ENCODE data around the gene ROR1.

DNA sequence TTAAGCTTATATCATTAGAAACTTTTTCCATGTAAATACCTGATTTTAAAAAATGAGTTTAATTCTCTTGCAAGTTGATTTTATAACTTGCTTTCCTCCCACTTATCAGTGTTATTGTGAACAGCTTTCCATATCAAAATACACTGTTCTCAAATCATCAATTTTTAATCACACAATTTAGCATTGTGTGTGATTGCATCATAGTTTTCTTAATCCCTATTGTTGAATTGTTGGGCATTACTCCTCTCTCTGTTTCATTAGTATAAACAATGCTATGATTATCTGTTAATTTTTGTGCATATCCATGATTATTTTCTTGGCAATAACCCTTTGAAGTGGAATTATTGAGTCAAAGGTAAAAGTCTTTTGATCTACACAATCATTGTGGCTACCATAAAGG, 48.7 kb downstream of the ROR1 start:
- TF ChIP-seq, protein P1, sequence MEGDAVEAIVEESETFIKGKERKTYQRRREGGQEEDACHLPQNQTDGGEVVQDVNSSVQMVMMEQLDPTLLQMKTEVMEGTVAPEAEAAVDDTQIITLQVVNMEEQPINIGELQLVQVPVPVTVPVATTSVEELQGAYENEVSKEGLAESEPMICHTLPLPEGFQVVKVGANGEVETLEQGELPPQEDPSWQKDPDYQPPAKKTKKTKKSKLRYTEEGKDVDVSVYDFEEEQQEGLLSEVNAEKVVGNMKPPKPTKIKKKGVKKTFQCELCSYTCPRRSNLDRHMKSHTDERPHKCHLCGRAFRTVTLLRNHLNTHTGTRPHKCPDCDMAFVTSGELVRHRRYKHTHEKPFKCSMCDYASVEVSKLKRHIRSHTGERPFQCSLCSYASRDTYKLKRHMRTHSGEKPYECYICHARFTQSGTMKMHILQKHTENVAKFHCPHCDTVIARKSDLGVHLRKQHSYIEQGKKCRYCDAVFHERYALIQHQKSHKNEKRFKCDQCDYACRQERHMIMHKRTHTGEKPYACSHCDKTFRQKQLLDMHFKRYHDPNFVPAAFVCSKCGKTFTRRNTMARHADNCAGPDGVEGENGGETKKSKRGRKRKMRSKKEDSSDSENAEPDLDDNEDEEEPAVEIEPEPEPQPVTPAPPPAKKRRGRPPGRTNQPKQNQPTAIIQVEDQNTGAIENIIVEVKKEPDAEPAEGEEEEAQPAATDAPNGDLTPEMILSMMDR (conservative IDR thresholded peaks at IDR 0.05): no peak
- TF ChIP-seq EZH2 (IDR thresholded peaks at IDR 0.05; ENCODE audit: low read depth): no peak
